GM12801 (cell line): Measurements from ENCODE around the gene FES.

ENCODE experiments used
- TF ChIP-seq, protein P1 (sequence below): IDR thresholded peaks from one replicate; pipeline ENCODE4 v1.5.1; 2011; ENCODE audit warnings: control low read depth; ENCODE audit not compliant: insufficient read length; ENCODE audit errors: extremely low read depth

Gene FES

GRCh38 chr15:90932660-90932991, 48.3 kb downstream of the FES start:
- TF ChIP-seq, protein P1, sequence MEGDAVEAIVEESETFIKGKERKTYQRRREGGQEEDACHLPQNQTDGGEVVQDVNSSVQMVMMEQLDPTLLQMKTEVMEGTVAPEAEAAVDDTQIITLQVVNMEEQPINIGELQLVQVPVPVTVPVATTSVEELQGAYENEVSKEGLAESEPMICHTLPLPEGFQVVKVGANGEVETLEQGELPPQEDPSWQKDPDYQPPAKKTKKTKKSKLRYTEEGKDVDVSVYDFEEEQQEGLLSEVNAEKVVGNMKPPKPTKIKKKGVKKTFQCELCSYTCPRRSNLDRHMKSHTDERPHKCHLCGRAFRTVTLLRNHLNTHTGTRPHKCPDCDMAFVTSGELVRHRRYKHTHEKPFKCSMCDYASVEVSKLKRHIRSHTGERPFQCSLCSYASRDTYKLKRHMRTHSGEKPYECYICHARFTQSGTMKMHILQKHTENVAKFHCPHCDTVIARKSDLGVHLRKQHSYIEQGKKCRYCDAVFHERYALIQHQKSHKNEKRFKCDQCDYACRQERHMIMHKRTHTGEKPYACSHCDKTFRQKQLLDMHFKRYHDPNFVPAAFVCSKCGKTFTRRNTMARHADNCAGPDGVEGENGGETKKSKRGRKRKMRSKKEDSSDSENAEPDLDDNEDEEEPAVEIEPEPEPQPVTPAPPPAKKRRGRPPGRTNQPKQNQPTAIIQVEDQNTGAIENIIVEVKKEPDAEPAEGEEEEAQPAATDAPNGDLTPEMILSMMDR = no peak

DNA sequence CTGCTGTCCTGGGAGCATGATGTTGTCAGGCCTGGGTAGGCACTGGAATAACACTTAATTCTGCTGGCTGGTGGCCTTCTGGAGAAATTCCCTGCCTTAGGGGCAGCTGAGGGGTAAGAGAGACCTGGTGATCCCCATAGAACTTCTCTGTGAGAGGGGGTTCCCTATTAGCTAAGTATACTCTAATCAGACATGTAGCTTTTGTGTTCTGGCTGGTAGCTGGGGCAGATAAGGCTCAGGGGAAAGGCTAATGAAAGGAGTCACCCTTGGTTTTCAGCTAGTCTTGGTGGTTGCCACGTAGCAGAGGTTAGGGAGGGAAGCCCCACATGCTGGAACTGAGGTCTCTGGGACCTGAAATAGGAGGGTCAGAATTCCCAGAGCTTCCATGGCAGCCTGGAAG, 49.0 kb downstream of the FES start:
- TF ChIP-seq, protein P1 = no peak

GRCh38 chr15:90934256-90934948, 50.1 kb downstream of the FES start:
- TF ChIP-seq, protein P1 = no peak

DNA sequence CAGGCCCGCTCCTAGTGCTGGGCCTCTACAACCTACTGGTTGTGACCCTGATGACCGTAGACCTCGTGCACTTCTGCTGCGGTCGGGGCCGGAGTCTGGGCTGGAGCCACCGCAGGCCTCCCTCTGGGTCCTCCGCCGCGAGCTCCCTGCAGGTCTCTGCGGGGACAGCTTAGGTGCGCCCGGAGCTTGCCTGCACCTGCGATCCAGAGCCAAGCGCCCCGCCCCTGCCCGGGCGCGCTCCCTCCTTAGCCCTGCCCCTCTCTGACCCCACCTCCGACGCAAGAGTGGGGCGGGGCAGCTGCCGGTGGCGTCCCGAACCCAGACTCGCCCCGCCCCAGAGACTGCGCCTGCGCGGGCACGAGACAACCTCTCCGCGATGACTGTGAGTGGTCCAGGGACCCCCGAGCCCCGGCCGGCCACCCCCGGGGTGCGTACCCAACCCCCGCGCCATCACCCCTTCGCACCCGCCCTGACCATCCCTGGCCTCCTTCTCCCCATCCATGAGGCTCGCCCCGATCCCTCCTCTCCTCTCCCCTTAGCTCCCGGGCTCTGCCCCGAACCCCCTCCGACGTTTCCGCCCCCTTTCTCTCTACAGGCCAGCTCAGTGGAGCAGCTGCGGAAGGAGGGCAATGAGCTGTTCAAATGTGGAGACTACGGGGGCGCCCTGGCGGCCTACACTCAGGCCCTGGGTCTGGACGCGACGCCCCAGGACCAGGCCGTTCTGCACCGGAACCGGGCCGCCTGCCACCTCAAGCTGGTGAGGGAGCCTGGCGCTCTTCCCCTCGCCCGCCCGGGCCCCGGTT, 50.8 kb downstream of the FES start, which contains the start of gene UNC45A:
UNC45A (plus strand) TSS at position 337 of the 803 bp plus-strand sequence; CDS start at position 377, 40 bp downstream.
- TF ChIP-seq, protein P1 = no peak

GRCh38 chr15:90936823-90937222, 52.5 kb downstream of the FES start:
- TF ChIP-seq, protein P1 = no peak

GRCh38 chr15:90938261-90938660, 54.0 kb downstream of the FES start:
- TF ChIP-seq, protein P1 = no peak

GRCh38 chr15:90939756-90940155, 55.5 kb downstream of the FES start:
- TF ChIP-seq, protein P1 = no peak
